GM18507 (cell line): ENCODE results near the gene SLCO3A1.

Experiments used
- DNase-seq: peaks from one replicate; pipeline ENCODE4 v3.0.0; 2011; ENCODE audit warnings: low read depth; ENCODE audit not compliant: insufficient read length; ENCODE audit errors: extremely low spot score
- FAIRE-seq: peaks from 2 replicates; lab custom pipeline; 2011; peaks lifted over from hg19 to GRCh38; lab: Jason Lieb, UNC

Gene SLCO3A1

DNA sequence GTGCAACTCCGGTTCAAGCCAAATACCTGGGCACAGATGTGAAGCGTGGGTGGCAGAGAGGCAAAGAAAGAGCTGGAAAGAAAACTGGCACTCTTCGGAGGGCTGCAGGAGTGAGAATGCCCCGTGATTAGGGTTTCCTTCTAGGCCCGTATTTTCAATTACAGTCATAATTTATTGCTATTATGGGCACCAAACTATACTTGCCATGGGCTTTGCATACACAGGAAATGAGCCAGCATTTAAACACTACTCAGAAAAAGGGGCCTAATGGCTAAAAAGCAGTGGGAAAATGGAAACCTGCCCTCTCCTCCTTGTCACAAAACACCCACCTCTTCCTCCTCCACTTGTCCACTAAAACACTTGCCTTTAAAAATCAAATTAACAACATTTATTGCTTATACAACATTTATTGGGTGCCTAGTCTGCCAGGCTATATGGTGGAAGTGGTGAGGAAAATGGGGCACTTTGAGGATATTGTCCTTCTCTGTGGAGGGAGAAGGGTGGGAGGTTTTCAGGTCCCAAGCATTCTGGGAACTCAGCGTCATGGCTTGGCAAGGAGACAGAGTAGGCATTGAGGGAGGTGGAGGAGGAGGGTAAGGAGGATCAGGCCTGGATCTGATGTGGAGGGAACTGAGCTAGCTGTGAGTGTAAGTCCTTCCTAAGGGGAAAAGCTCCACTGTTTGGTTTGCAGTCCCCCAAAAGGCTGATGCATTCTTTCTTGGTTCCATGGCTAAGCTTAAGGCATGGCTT is 160.9 kb downstream of the SLCO3A1 start:
- FAIRE-seq (no peak), DNase-seq (no peak)

DNA sequence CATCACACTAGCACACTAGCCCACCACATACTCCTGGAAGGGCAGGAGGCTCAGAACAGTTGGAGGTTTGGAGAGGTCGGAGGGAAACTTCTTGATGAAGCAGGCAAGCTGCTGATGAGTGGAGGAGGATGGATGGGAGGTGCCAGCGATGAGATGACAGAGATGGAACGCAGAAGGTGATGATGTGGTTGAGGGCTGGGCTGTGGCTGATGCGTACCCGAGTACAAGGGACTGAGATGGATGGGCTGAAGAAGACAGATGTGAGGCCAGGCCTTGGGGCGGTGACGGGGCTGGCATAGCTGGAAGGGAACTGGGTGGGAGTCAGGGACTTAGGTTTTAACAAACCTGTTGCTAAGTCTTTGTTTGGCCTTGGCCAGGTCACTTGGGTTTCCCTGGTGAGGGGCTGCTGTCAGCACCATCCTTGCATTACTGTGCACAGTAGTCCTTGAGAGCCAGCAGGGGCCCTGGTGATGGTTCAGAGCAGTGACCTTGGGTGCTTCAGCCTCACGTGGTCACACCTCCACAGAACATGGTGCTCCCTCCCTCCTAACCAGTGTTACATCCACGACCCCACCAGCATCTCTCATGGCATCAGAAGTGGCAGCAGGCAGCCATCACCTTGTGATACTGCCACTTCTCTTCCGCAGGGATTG is 164.5 kb downstream of the SLCO3A1 start:
- DNase-seq (no peak), FAIRE-seq (no peak)

DNA sequence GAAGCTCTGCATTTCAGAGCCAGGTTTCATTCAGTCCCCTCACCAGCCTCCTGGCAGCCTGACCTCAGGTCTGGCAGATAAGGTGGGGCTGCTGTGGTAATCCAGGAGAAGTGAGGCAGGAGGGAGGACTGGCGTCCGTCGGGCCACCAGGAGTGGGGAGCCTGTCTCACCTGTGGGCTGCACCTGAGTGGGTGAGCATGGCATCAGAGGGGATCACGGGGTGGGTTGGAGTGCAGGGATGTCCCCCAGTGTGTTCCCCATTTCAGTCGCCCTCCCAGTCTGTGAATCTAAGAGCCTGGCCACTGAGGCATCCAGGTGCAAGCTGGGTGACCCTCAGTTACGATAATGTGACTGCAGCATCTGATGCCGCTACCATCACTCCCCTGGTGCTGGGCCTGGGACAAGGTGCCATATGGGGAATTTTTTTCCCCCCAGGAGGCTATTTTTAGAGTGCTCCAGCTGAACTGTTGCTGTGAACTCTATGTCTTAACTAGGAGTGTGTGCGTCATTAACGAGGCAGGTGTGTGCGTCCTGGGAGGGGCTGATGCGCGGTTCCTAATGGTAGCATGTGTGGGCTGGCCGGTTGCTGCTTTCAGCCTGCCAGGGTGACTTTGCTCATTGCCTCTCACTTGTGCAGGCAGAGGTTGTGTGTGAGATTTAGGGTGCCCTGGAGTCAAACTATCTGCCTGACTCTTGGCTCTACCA is 165.2 kb downstream of the SLCO3A1 start:
- FAIRE-seq (no peak), DNase-seq (no peak)

DNA sequence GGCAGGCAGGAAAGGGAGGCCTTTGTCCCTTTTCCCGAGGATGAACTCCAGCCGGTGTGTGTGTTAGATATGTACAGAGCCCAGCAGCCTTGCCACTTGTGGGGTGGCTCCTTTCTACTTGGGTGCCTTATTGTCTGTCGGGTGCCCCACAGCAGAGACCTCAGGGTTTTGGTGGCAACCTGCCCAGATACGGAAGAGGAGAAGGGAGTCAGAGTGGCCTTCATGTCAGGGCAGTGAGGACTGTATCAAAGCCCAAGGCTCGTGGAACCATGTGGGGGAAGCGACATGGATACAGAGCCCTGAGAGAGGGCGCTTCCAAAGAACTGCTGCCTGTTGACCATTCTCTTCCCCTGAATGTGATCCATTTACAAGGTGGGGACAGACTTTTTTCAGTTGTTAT is 166.2 kb downstream of the SLCO3A1 start:
- FAIRE-seq (no peak), DNase-seq (no peak)

DNA sequence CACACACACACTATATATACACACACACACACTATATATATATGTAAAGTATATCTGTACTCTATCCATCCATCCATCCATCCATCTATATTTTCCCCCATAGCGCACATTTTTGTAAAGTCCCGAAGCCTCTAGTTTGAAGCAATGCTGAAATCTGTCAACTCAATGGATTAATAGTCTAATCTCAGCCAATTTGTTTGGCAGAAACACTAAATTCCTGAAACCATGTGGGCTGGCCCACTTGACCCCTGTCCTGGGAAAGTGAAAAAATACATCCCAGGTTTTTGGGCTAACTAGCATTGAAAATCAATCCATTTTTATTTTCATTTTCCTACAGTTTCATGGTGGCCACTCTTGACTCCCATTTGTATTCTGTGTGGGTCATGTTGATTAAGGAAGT is 166.7 kb downstream of the SLCO3A1 start:
- no peak for FAIRE-seq
- no peak for DNase-seq

DNA sequence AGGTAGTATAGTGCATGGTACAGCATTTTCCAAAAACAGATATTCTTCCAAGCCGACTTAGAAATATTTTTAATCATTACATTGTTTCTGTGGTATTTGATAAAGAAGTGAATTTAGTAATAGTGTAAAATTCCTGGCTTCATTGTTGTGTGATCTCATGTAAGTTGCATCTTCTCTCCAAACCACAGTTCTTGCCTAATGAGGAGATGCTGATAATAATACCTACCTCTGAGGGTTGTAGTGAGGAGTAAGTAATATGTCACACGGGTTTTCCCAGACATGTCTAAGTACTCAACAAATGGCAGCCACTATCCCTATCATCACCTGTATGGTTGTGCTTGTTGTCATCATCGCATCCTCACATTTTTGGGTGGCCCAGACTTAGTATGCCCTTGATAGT is 167.3 kb downstream of the SLCO3A1 start:
- DNase-seq (no peak), FAIRE-seq (no peak)

DNA sequence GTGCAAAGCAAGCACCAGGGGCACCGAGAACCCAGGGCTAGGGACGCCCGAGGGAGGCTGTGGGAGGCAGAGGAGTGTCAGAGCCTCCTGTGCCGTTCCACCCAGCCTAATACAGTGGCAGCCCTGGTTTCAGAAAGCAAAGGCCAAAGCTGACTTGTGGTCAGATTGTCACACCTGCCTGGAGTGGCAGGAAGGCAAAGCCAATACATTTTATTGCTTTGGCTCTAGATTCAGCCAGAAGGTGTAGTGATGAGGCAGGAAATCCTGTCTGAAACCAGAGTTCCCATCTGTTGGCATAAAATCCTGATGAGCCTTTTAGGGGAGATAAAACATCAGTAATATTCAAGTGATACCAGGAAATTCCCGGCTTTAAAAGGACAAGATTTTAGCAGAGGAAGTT is 168.3 kb downstream of the SLCO3A1 start:
- no peak for FAIRE-seq
- no peak for DNase-seq

GRCh38 chr15:92023965-92024364 is 170.5 kb downstream of the SLCO3A1 start:
- FAIRE-seq (no peak), DNase-seq (no peak)

DNA sequence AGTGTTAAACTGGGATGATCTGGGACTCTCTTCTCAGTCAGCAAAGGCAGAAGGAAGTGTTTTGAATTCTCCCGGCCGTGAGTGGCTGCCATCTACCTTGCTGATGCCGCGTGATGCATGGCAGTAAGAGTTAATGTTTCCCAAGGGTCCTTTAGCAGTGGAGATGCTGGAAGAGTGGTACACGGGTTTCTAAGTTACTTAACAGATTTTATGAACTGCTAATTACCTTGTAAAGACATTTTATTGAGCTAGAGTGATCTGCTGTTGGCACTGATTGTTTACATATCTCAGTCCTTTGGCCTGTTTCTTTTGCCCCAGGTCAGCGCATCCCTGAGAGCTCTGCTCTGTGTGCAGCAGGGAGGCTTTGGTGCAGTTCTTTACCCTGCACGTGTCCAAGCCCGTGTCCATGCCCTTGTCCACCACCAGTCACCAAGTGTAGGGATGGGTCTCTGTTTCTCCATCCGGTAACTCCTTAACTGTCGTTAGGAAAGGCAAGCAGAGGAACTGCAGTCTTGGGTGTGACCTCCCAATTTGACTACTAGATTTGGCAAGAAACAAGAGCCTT is 172.3 kb downstream of the SLCO3A1 start:
- FAIRE-seq, result no peak
- no peak for DNase-seq

- FAIRE-seq (no peak), DNase-seq (no peak)
Observed at GRCh38 chr15:92028389-92028724, 174.8 kb downstream of the SLCO3A1 start.

GRCh38 chr15:92029767-92030166 is 176.3 kb downstream of the SLCO3A1 start:
- FAIRE-seq, result no peak
- no peak for DNase-seq

DNA sequence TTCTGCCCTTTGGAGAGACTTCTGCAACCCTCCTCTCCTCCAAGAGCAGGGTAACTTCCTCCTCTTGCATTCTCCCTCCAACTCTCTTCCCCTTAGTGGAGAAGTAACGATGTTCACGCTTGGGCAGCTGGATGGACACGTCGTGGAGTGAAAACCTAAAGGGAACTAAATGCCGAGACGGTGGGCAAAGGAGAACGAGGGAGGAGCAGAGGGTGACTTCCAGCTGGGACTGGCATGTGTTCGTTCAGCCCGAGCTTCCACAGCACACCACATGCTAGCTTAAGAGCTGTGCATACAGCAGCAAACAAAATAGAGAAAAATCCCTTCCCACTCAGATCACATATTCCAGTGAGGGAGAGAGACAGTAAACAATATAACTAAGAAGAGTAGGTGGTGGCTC is 179.8 kb downstream of the SLCO3A1 start:
- FAIRE-seq (no peak), DNase-seq (no peak)

DNA sequence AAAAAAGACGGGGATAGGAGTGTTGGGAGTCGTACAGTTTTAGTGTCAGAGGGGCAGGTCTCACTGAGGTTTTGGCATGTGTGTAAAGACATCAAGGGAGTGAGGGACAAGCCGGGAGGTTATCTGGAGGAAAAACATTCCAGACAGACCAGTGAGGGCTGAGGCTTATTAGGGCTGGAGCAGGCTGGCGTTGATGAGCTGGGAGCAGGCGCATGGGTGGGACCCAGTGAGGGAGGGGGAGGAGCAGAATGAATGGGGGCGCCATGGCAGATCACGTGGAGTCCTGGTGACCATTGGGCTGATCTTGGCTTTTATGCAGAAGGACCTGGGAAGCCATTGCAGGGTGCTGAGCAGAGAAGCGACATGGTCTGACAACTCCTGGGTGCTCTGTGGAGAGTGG is 180.2 kb downstream of the SLCO3A1 start:
- FAIRE-seq (no peak), DNase-seq (no peak)

GRCh38 chr15:92034227-92034626 is 180.7 kb downstream of the SLCO3A1 start:
- DNase-seq, result no peak
- FAIRE-seq, result no peak

DNA sequence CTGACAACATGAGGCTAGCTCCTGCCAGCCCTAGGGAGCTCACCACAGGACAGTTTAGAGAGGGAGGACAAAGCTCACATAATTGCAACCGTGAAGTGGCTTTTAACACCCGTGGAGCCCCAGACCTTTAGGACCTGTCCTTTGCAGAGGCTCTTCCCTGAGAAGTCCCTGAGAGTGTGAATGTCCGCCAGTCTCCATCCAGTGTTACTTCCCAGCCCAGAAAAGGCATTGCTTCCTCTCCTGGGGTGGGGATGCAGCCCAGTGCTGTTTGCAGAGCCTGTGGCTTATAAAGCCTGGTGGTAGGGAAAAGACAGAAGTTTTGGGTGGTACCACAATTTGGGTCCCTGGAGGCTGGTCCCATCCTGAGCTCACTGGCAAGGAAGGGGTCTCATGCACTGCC is 182.0 kb downstream of the SLCO3A1 start:
- no peak for FAIRE-seq
- no peak for DNase-seq

GRCh38 chr15:92035961-92036360 is 182.5 kb downstream of the SLCO3A1 start:
- DNase-seq (no peak), FAIRE-seq (no peak)

- no peak for FAIRE-seq
- DNase-seq, result no peak
Observed at GRCh38 chr15:92037491-92037890, 184.0 kb downstream of the SLCO3A1 start.

DNA sequence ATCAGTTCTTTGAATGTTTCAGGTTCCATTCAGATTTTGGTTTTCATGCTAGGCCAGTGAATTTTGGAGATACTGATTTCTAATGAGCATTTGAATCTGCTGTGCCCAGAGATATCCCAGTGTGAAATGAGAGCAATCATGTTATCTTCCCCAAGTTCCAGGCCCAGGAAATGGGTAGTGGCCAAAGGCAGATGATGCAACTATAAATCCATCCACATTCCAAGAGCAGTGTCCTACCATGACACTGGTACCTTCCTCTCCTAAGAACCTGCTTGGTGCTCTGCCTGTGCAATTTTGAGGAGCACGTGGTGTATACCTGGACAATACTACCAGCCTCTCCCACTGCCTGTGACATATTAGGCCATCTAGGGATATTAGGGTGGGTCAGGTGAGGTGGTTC is 186.8 kb downstream of the SLCO3A1 start:
- no peak for FAIRE-seq
- DNase-seq, result no peak

DNA sequence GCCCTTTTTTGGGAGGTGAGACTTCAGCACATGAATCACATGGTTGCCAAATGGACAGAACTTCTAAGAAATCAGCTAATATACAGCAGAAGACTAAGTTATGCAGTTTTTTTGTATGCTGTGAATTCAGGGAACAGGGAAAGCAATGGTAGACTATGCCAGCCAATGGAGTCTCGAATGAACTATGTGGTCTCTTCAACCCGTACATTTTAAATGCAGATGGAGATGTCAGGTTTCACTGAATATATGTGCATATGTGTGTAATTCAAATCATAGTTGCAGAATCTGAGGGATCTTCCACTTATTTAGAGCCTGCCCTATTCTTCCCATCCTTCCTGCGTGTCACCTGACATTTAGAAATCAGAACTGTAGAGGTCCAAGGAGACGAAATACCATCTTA is 187.9 kb downstream of the SLCO3A1 start:
- DNase-seq, result no peak
- FAIRE-seq, result no peak

DNA sequence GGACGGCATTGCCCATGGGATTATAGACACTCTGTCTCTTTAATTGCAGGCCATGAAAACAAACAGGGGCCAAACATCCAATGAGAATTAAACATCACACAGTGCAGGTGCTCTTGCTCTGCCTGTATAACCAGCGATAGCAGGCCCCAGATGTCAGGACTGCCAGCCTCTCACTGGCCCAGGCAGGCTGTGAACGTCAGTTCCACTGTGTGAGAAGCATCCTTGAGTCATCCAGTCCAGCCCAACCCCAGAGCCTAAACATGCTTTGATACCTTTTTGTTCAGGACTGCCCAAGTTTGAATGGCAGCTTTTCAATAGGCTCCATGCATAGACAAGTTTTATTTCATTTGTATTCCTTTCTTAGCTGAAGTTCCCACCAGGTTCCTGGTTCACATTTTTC is 189.8 kb downstream of the SLCO3A1 start:
- FAIRE-seq, result no peak

More for the DNA sequence above, 189.8 kb downstream of the SLCO3A1 start:
- no peak for DNase-seq
